Activated CD4-positive, alpha-beta T cell treated with anti-CD3 and anti-CD28 coated beads, Interleukin-10, Interleukin-2, amounts not matched to agents 100 ng/mL and 50 ng/mL, durations not matched to agents 16 hours and 8 hours (primary cell): ENCODE results near the gene SLC15A1.
"Not testable (repeated sequence)": the region's sequence is repeated elsewhere in the genome, so short reads cannot be mapped to it uniquely, and the experiment has no call there.

Experiments
- DNase-seq: peaks from one replicate; pipeline ENCODE4 v3.0.0-alpha.2; 2020

The SLC15A1 gene

DNA sequence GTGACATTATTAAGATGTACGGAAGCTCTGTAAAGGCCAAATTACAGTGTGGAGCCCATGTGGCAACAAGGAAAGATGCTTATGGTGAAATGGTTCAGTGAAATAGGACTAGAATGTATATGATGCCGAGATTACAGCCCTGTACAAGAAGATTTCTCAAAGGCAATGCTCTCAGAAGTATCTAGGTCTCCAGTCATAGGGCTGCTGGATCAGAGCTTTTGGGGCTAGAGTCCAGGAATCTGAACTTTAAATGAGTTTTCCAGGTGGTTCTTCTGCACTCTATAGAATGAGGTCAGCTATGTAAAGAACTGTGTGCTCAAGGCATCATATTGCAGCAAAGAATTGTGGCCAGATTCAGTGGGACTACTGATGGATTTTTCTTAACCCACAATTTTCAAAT is 100.2 kb downstream of the SLC15A1 start:
- DNase-seq: no peak

DNA sequence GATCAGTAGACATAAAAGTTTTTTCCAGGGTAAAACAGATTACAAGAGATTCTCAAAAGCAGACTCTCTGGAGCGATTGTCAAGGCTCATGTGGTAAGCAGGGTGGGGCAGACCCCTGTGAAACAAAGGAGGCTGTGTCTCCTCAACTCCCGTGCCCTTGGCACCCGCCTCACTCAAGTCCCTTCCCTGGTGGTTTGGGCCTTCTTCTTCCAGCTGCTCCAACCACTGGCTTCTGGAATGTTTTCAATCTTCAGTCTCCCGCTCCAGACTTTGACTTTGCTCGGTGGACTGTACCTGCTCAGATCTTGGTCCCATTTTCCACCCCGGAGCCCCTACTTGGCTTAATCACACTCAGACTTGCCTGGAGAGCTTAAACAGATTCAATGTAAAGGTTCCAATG is 100.7 kb downstream of the SLC15A1 start:
- no peak for DNase-seq

DNA sequence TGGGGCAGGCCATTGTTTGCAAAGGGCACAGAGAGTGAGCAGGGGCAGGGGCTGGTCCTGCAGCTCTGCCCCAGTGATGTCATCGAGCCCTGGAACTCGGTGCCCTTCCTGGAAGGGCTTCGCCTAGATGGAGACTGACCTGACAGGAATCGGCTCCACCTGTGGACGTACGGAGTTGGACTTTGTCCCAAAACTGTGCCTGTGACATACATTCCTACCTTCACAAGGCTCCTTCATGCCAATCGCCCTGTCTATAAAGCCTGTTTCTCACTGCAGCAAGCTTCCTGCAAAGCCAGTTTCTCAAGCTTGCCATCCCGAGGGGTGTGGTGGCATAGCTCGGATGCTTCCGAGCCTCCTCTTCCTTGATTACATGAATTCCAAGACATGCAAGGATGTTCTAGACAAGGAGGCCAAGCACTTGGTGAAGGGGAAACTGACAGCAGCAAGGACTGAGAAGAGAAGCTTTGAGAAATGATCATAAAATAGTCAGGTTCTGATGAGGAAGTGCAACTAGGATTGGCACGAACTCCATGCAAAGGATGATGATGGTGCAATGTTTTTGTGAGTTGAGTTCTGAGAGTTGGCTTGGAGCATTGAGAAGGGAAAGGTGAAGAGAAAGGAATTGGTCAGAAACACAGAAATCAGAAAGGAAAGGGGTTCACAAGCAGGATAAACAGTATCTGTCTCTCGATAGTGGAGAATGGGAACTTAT is 101.9 kb downstream of the SLC15A1 start:
- DNase-seq: no peak

DNA sequence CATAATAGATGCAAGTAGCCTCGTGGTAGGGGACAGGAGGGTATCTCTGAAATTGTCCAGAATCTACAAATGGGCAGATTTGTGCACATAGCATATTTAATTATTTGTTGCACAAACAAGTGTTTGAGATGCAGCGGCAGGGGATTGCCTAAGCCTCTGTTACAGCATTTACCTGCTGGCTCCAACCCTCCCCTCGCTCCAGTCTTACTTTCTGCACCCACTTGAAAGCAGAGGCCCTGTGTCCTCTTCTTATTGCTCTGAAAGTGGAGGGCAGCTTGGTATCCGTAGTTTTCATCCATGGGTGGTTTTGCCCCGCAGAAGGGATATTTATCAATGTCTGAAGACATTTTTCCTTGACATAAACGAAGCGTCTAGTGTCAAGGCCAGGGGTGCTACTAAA is 102.6 kb downstream of the SLC15A1 start:
- no peak for DNase-seq

DNA sequence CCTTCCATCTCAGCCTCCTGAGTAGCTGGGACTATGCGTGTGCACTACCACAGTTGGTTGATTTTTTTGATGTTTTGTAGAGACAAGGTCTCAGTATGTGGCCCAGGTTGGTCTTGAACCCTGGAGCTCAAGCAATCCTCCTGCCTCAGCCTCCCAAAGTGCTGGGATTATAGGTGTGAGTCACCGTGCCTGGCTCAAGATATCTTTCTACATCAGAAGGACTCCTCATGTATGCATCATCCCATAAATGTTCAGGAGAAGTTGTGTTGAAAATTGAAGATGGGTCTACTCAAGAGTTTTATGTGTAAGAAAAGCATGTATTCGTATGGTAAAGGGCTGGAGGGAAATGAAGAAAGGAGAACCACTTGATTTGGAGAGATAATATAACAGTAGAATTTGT is 103.8 kb downstream of the SLC15A1 start:
- no peak for DNase-seq

DNA sequence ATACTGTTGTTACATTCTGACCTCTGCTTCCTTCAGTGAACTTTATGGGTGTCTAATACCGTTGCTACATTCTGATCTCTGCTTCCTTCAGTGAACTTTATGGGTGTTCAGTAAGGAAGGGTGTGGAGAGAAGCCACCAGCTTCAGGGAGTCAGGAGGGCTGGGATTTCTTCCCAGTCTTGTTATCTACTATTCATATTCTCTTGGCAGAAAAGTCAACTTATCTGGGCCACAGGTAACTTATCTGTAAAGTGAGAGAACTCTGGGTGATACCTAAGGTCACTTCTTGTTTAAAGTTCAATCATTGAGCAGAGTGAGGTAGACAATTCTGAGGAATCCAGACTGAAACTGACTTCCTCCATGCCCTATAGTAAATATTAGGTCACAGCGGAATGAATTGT is 104.3 kb downstream of the SLC15A1 start:
- DNase-seq: no peak

DNA sequence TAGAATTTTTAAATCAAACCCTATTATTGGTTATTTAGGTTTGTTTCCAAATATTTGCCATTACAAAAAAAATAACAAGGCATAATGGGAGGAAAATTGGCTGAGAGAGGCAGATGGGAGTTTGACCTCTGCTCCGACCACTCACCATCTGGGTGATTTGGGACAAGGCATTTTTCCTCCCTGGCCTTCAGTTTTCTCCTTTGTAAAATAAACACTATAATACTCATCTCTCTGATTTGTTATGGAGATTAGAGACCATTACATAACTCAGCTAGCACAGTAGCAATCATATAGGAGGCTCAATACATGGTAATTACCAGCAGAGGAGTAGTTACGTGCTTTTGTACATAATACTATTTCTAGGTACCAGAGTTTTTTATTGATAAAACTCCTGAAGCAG is 105.4 kb downstream of the SLC15A1 start:
- DNase-seq: no peak

DNA sequence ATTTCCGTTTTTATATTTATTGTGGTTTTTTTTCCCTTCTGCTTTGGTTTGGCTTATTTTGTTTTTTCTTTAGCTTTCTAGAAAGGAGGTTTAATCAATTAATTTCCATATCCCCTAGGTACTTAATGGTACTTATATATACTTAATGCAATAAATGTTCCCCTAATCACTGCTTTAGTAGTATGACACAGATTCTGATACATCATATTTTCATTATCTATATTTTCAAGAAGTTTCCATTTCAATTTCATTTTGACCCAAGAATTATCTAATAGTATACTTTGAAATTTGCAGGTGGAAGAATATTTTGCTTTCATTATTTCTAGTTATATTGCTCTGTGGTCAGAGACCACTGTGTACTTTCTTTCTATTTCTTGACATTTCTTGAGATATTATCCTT is 109.0 kb downstream of the SLC15A1 start:
- DNase-seq: no peak

DNA sequence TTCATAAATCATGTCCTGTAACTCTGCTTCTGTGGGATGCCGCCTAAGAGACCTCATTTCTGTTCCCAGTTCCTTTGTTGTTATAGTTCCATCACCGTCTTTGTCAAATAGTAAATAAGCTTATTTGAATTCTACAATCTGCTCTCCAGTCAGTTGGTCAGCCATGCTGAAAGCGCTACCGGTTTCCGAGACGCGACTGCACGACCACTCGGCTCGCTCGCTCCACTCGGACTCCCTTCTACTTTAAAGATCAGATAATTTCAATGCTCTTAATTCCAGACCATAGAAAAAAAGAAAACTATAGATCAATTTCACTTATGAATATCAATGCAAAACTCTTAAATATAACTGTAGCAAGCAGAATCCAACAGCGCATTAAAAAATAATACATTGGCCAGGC is 111.4 kb downstream of the SLC15A1 start:
- DNase-seq: no peak

DNA sequence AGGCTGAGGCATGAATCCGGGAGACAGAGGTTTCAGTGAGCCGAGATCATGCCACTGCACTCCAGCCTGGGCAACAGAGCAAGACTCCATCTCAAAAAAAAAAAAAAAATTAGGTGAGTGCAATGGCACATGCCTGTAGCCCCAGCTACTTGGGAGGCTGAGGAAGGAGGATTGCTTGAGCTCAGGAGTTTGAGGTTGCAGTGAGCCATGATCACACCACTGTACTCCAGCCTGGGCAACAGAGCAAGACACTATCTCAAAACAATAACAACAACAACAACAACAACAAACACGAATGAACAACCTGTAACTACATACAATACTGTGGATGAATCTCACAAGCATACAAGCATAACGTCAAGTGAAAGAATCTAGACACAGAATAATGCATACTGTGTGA is 112.7 kb downstream of the SLC15A1 start:
- DNase-seq: not testable (repeated sequence)

DNA sequence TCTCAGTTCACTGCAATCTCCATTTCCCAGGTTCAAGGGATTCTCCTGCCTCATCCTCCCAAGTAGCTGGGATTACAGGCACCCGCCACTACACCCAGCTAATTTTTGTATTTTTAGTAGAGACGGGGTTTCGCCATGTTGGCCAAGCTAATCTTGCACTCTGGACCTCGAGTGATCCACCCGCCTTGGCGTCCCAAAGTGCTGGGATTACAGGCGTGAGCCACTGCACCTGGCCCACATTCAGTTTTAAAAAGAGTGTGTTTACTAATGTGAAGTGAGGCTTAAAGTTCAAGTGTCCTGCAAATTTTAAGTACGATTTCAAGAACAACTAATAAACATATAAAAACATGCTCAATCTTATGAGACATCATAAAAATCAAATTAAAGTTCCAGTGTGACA is 114.1 kb downstream of the SLC15A1 start:
- not testable (repeated sequence) for DNase-seq
